GM18505 (cell line): ENCODE results near the gene CARD10.
"Not testable (repeated sequence)": the region's sequence is repeated elsewhere in the genome, so short reads cannot be mapped to it uniquely, and the experiment has no call there.

ENCODE experiments used
- ATAC-seq: cut with Tn5 transposase; IDR thresholded peaks from one replicate; pipeline ENCODE4 v1.9.1; 2021; ENCODE audit not compliant: unreplicated experiment
- POLR2A ChIP-seq: IDR thresholded peaks from 4 replicates; pipeline ENCODE4 v1.6.1; 2011; ENCODE audit warnings: borderline replicate concordance; ENCODE audit not compliant: insufficient read depth, insufficient read length; ENCODE audit errors: extremely low read depth

The CARD10 gene

GRCh38 chr22:37561212-37562048 is 42.2 kb upstream of the CARD10 start:
- ATAC-seq: no peak
- TF ChIP-seq POLR2A: no peak

DNA sequence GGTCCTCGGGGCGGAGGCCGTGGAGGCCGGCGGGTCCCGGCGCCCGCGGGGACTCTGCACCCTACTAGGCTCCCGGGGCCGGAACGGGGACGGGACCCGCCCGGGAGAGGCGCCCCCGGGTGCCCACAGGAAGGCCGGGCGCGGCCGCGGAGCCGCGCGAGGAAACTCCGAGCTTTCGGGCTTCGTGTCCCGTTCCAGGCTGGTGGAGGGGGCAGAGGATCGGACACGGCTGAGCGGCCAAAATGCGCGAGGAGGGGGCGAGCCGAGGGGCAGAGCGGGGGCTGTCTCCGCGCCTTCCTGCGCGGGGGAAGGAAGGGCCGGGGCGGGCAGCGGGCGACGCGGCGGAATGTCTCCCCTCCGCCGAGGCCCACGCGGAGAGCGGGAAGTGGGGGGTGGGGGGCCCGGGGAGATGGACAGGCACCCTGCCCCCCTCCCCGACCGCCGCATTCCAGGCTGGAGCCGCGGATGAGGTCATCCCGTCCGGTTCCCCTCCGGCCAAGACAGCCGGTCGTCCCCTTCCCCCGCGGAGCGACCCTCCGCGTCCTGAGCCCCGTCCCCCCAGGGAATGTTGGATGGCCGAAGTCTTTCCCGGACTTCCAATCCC is 41.5 kb upstream of the CARD10 start:
- no peak for TF ChIP-seq POLR2A
- no peak for ATAC-seq

DNA sequence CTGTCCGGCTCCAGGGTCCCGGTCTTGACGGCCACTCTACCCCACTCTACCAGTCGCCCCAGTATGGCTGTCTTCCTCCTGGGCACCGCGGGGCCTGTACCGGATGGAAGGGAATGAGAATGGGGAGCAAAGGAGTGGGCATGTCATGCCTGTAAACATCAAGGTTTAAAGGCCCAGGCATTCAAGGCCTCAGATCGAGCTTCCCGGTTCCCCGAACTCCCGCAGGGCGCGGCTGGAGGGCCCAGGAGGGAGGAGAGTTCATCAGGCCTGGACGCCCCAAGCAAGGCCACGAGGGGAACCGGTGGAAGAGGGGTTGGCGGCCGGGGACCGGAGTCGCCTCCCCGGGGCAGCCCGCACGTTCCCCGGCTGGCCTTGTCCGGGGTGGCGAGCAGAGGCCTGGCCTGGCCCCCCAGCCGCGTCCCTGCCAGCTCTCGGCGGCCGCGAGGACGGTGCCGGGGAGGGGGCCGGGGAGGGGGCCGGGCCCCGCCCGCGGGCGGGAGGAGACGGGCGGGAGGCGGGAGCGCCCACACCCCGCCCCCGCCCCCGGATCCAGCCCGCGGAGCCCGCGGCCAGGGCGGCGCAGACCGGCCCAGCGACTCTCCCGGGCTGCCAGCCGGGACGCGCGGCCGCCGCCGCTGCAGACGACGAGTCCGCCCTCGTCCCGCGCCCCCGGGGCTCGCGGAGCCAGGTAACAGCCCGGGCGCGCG is 40.8 kb upstream of the CARD10 start, which contains the start of gene CDC42EP1:
TSS of gene CDC42EP1 (plus strand) at position 580 of the 707 bp plus-strand sequence. CDS start 5,870 bp downstream, outside the sequence.
- TF ChIP-seq POLR2A: no peak
- no peak for ATAC-seq

GRCh38 chr22:37559521-37559900 is 40.3 kb upstream of the CARD10 start:
- TF ChIP-seq POLR2A: no peak
- no peak for ATAC-seq

DNA sequence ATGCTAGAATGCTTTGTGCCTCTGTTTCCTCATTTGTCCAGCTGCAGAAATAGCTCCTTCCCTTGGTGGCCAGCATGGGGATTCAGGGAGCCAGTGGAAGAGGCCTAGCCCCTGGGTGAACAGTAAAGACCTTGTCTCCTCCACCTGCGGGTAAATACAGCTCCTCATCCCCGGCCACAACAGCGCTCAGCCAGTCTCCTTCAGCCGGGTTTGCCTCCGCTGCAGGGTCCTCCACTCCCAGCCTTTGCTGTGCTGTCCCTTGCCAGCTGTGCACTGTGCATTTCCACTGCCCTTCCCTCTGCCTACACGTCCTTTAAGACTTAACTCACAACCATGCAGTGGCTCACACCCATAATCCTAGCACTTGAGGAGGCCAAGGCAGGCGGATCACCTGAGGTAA is 39.6 kb upstream of the CARD10 start:
- no peak for ATAC-seq
- TF ChIP-seq POLR2A: no peak

GRCh38 chr22:37557321-37558001 is 38.2 kb upstream of the CARD10 start:
- ATAC-seq: no peak
- no peak for TF ChIP-seq POLR2A

DNA sequence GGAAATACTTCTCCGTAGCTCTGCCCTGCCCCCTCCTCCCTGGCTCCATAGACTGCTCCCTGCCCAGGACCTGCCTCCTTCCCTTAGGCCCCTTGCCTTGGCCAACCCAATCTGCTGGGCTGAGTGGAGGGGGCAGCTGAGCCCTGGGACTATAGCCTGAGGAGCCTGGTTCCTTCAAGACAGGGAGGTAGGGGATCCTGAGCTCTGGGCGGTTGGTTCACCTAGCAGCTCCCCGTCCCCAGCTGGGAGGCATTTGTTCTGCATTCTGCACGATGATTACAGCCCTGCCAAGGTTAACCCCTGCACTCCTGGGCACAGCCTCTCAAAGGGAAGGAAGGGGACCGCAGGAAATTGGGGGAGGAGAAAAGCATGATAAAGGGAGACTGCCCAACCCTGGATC is 37.5 kb upstream of the CARD10 start:
- no peak for TF ChIP-seq POLR2A
- no peak for ATAC-seq

GRCh38 chr22:37555029-37555428 is 35.8 kb upstream of the CARD10 start:
- ATAC-seq: no peak

GRCh38 chr22:37553725-37554124 is 34.5 kb upstream of the CARD10 start:
- no peak for TF ChIP-seq POLR2A
- no peak for ATAC-seq

More at GRCh38 chr22:37555029-37555428, 35.8 kb upstream of the CARD10 start:
- no peak for TF ChIP-seq POLR2A

GRCh38 chr22:37552524-37553163 is 33.4 kb upstream of the CARD10 start:
- no peak for ATAC-seq
- no peak for TF ChIP-seq POLR2A

- TF ChIP-seq POLR2A: no peak
- ATAC-seq: no peak
Observed at GRCh38 chr22:37551981-37552380, 32.8 kb upstream of the CARD10 start.

- ATAC-seq: not testable (repeated sequence)
Observed at GRCh38 chr22:37550921-37551320, 31.7 kb upstream of the CARD10 start.

DNA sequence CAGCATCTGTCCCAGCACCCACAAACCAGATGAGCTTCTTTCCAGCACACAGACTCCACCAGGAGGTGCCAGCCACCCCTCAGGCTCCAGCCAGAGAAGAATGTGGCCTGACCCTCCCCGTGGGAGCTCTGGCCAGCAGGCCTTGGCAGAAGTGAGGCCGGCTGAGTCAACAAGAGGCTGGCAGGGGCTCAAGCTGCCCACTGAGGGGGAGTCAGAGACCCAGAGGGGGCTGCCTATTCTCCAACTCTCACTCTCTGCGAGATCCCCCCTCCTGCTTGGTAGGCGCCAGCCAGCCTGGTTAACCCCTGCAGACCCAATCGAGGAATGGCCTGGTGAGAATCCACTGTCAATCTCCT is 30.5 kb upstream of the CARD10 start:
- no peak for TF ChIP-seq POLR2A
- ATAC-seq: no peak
